Hematopoietic multipotent progenitor cell treated with erythropoietin and hydrocortisone succinate and interleukin-3 and kit ligand, for 4 days (in vitro differentiated cells): ENCODE results near the gene AKAP13.
"Not testable (repeated sequence)": the region's sequence is repeated elsewhere in the genome, so short reads cannot be mapped to it uniquely, and the experiment has no call there.

Source experiments
- DNase-seq: peaks from one replicate; pipeline ENCODE4 v3.0.0-alpha.2; 2015

Gene AKAP13

DNA sequence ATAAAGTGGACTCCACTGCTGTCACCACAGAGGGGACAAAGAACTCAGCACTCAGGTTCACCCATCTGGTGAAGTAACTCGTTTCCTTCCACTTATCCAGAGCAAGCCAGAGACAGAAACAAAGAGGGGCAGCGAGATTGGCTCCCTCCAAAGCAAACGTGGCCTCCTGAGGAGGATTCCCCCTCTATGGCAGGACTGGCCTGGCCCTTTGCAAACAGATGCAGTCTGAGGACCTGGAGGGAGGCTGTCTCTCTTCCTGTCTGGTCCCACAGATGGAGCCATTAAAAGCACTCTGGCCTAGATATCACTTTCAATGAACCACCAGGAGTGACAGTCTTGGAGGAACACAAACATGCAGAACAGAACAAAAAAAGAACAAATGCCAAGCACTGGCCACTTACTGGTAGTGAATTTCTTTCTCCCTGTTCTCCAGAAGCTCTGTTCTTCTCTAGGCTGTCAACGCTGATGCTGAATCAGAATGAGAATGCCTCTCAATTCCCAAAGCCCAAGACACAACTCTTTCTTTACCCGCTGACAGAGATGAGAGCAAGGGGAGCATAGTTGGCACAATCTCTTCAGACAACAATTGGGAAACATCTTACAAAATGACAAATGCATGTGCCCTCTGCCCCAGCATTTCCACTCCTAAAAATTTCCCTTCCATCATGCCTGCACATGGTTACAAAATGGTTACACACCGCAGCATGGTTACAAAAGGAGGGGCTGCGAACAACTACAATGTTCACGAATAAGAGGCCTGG is 400.0 kb downstream of the AKAP13 start:
- no peak for DNase-seq

DNA sequence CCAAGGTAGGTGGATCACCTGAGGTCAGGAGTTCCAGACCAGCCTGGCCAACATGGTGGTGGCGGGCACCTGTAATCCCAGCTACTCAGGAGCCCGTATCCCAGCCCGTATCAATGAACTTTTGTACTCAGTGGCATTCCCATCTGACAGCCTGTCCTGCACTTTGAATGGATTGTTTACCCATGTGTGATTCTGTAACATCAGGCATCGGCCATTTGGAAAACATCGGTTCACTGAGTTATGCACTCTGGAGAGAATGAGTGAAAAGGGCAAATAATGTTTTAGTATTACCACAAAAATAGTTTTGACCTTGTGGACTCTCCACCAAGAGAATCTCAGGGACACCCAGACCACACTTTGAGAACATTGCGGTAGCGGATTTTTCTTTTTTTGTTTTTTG is 400.7 kb downstream of the AKAP13 start:
- DNase-seq: no peak

- DNase-seq: no peak
These were observed 401.7 kb downstream of the AKAP13 start for GRCh38 chr15:85782064-85782463.

DNA sequence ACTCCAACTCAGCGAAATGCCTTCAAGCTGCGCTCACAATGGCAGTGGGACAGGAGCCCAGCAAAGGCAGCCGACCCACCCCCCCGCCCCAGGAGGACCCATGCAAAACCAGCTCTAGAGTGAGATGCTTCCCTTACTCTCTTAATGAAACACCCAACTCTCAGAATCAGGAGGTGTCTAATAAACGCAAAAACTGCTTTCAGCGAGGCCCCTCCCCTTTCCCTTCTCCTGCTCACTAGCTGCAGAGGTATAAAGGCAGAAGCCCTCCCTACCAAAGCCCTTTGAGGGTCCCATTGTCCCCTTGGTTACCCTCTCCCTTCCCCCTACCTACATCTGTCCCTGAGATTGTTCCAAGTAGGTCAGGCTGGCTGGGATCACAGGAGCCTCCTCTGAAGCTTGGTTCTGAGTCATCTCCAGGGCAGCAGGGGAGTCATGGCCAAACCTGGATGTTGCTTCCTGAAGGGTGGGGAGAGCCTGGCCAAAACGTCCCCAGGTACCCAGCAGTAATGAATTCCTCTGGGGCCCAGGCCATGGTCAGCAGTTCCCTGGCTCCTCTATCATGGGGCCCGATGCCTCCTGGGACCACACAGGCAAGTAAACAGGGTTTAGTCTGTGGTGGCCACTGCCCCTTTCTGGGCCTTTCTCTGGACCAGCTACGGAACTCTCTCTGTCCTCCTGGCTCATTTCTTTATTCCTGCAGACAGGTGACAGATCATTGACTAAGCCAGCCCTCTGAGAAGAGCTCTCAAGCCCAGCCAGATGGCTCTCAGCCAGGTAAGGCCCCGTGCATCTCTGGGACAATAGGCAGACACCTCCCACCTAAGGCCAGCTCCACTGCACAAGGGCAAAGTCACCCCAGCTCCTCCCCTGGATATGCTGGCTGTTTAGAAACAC is 405.7 kb downstream of the AKAP13 start:
- no peak for DNase-seq

GRCh38 chr15:85786781-85787114 is 406.3 kb downstream of the AKAP13 start:
- DNase-seq: no peak

DNA sequence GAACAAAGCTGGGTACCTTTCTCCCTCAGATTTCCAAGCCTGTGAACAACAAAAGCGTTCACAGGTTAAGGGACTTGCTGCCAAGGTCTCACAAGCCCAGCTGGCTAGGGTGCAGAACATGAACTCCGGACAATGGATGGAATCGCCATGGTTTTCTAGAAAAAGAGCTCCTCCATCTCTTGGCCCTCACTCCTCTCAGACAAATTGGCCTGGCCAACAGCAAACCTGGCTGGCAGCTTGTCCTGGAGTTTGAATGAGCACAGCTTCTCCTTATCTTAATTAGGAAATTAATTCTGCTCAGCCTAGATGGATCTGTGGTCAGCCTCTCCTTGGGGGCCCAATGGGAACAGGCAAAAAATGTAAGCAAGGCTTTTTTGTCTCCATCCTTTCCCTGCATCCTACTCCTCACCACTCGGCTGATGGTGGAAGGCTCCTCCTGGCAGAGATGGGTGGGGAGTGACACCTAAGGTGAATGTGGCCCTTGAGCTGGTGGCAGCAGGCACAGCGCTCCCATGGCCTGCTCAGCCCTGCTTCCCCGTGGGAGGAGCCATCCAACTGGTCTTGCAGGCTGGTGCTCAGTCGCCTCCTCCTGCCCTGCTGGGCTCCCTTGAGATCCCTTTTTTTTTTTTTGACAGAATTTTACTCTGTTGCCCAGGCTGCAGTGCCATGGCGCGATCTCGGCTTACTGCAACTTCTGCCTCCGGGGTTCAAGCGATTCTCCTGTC is 408.5 kb downstream of the AKAP13 start:
- no peak for DNase-seq

- DNase-seq: no peak
These were observed 409.1 kb downstream of the AKAP13 start for GRCh38 chr15:85789496-85789875.

GRCh38 chr15:85792102-85792731 is 411.8 kb downstream of the AKAP13 start:
- no peak for DNase-seq

- no peak for DNase-seq
These were observed 412.6 kb downstream of the AKAP13 start for GRCh38 chr15:85792912-85793590.

GRCh38 chr15:85793641-85794597 is 413.5 kb downstream of the AKAP13 start:
- DNase-seq: peak; percentile 48

- peak; percentile 98 for DNase-seq
These were observed 414.4 kb downstream of the AKAP13 start, which contains the start of gene KLHL25 for GRCh38 chr15:85794598-85795336. TSS of gene KLHL25 (minus strand) at chr15:85794925. CDS start at chr15:85769810, 25,115 bp downstream.

- DNase-seq: no peak
These were observed 415.2 kb downstream of the AKAP13 start for GRCh38 chr15:85795337-85796305.

DNA sequence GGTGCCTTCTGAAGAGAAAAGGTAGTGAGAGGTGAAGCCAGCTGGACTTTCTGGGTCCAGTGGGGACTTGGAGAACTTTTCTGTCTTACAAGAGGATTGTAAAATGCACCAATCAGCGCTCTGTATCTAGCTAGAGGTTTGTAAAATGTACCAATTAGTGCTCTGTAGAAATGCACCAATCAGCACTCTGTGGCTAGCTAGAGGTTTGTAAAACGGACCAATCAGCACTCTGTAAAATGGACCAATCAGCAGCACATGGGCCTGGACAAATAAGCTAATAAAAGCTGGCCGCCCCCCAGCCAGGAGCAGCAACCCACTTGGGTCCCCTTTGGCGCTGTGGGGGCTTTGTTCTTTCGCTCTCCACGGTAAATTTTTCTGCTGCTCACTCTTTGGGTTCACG is 416.0 kb downstream of the AKAP13 start:
- DNase-seq: not testable (repeated sequence)
